K562 (cell line): ENCODE results near the gene CFP. TPM values are rescaled to one million over a fixed set of nuclear protein-coding genes. Genes with fewer than 3 reads are reported as not detected.

Experiments
- ATAC-seq: fragments of 200-7000 bp; cut with Tn5 transposase; 3 replicates; pipeline ENCODE4 v1.9.1; 2020; ENCODE audit warnings: moderate library complexity
- BruUV-seq: library from RNA; stranded (reverse); fragments of 400-500 nt; replicated peaks from 2 replicates; lab custom pipeline; 2021; lab: Mats Ljungman, UMichigan
- CTCF ChIA-PET: fragments of 300-600 bp; formaldehyde crosslinking; extraction: SDS; loops from one replicate; lab custom pipeline; 2021; ENCODE audit warnings: low intra/inter-chr PET ratio; lab: Yijun Ruan, JAX
- POLR2A ChIA-PET: fragments of 300-600, 350-650 bp; sonication (Branson Sonifier 250); formaldehyde crosslinking; extraction: SDS; loops from one replicate; lab custom pipeline; 2021; ENCODE audit warnings: antibody characterized with exemption, inconsistent platforms; lab: Yijun Ruan, JAX
- DNase-seq, 4 experiments: peaks; one replicate each; pipeline versions ENCODE4 v3.0.0 to v3.0.0-alpha.2; 2011 to 2018; ENCODE audit warnings: low spot score in 3 of 4, mixed read lengths in 3 of 4; ENCODE audit errors: extremely low read depth in 1 of 4
- FAIRE-seq: peaks from 2 replicates; lab custom pipeline; 2011; peaks lifted over from hg19 to GRCh38; lab: Jason Lieb, UNC
- H2AFZ ChIP-seq: 2 replicates; pipeline ENCODE4 v1.6.0; 2011; ENCODE audit warnings: low read depth, low read length, control low read depth, inconsistent platforms
- H3K27ac ChIP-seq: fragments of 200-600 bp; 3 replicates; pipeline ENCODE4 v1.8.0; 2011; ENCODE audit warnings: low read depth, mild to moderate bottlenecking, control low read depth, inconsistent platforms, low read length, moderate library complexity, mixed read lengths; ENCODE audit errors: extremely low read depth
- H3K27me3 ChIP-seq, 2 experiments: fragments of 300-600 bp in 1 of 2; 2 replicates in 1 of 2; 3 replicates in 1 of 2; pipeline versions ENCODE4 v1.6.0 to v1.8.0; 2011; ENCODE audit warnings: inconsistent platforms in 2 of 2, low read length in 2 of 2, mild to moderate bottlenecking in 1 of 2, mixed read lengths in 1 of 2, moderate library complexity in 1 of 2; ENCODE audit not compliant: control insufficient read depth in 2 of 2, insufficient read depth in 2 of 2
- H3K36me3 ChIP-seq: fragments of 300-600 bp; 3 replicates; pipeline ENCODE4 v1.8.0; 2011; ENCODE audit warnings: mild to moderate bottlenecking, low read length, inconsistent platforms; ENCODE audit not compliant: control insufficient read depth, insufficient read depth
- H3K4me1 ChIP-seq, 2 experiments: fragments of 200-600 bp in 1 of 2; replicated peaks in 1 of 2; 2 replicates in 1 of 2; 3 replicates in 1 of 2; pipeline versions ENCODE4 v1.5.1 to v1.8.0; 2011; ENCODE audit warnings: inconsistent platforms in 2 of 2, low read length in 2 of 2, mild to moderate bottlenecking in 1 of 2, mixed read lengths in 1 of 2, moderate library complexity in 1 of 2; ENCODE audit not compliant: control insufficient read depth in 2 of 2, insufficient read depth in 2 of 2
- H3K4me2 ChIP-seq: 2 replicates; pipeline ENCODE4 v1.6.1; 2011; ENCODE audit warnings: low read length, control low read depth, inconsistent platforms, mixed read lengths; ENCODE audit not compliant: insufficient read depth
- H3K4me3 ChIP-seq: fragments of 200-600 bp; sonication (generic), shearing (Covaris generic); 2 replicates; pipeline ENCODE4 v1.5.1; 2016; ENCODE audit warnings: control low read depth, inconsistent platforms
- H3K79me2 ChIP-seq: fragments of 200-600 bp; 3 replicates; pipeline ENCODE4 v1.8.0; 2011; ENCODE audit warnings: low read length, inconsistent platforms; ENCODE audit not compliant: control insufficient read depth, insufficient read depth
- H3K9ac ChIP-seq, 2 experiments: 2 replicates each; pipeline versions ENCODE4 v1.6.0 to v1.6.1; 2011; ENCODE audit warnings: low read depth in 2 of 2, low read length in 2 of 2, control low read depth in 1 of 2, inconsistent platforms in 1 of 2, mild to moderate bottlenecking in 1 of 2, mixed read lengths in 1 of 2; ENCODE audit not compliant: insufficient read depth in 1 of 2
- H3K9me1 ChIP-seq: one replicate; pipeline ENCODE4 v1.6.0; 2011; ENCODE audit warnings: inconsistent platforms, mild to moderate bottlenecking, low read length, moderate library complexity; ENCODE audit not compliant: control insufficient read depth, insufficient read depth
- H3K9me3 ChIP-seq: replicated peaks from 2 replicates; pipeline ENCODE4 v1.5.1; 2011; ENCODE audit warnings: low read depth, low read length, inconsistent platforms; ENCODE audit not compliant: control insufficient read depth, insufficient read depth
- H4K20me1 ChIP-seq: replicated peaks from 2 replicates; pipeline ENCODE4 v1.6.1; 2011; ENCODE audit warnings: low read length, inconsistent platforms, mixed read lengths; ENCODE audit not compliant: control insufficient read depth, insufficient read depth
- GTF2E2 ChIP-seq: fragments of 200-800 bp; sonication (Bioruptor generic); IDR thresholded peaks from 2 replicates; pipeline ENCODE4 v1.6.1; 2016; ENCODE audit warnings: missing genetic modification characterization, missing compliant biosample characterization
- KLF1 ChIP-seq: fragments of 450-650 bp; IDR thresholded peaks from 2 replicates; pipeline ENCODE4 v1.6.1; 2016; ENCODE audit warnings: missing genetic modification characterization, missing compliant biosample characterization
- MEIS2 ChIP-seq: fragments of 450-650 bp; IDR thresholded peaks from 2 replicates; pipeline ENCODE4 v1.6.1; 2014; ENCODE audit warnings: mild to moderate bottlenecking; ENCODE audit not compliant: partially characterized antibody
- MTA3 ChIP-seq: fragments of 450-650 bp; formaldehyde crosslinking; IDR thresholded peaks from 2 replicates; pipeline ENCODE4 v1.6.1; 2017; ENCODE audit warnings: mild to moderate bottlenecking, borderline replicate concordance
- NFYB ChIP-seq: IDR thresholded peaks from 2 replicates; pipeline ENCODE4 v1.6.1; 2011; ENCODE audit warnings: mild to moderate bottlenecking, moderate library complexity; ENCODE audit not compliant: insufficient read length; ENCODE audit errors: extremely low read depth
- SMARCA4 ChIP-seq: fragments of 450-650 bp; IDR thresholded peaks from 2 replicates; pipeline ENCODE4 v1.6.1; 2016
- TFE3 ChIP-seq: fragments of 450-650 bp; formaldehyde crosslinking; IDR thresholded peaks from 2 replicates; pipeline ENCODE4 v1.4.0; 2020; ENCODE audit warnings: mild to moderate bottlenecking, mixed read lengths
- VEZF1 ChIP-seq: fragments of 200-800 bp; sonication (Bioruptor generic); IDR thresholded peaks from 2 replicates; pipeline ENCODE4 v1.6.1; 2017; ENCODE audit warnings: missing genetic modification characterization, missing compliant biosample characterization
- XRCC5 ChIP-seq: fragments of 200-400 bp; formaldehyde crosslinking; IDR thresholded peaks from 2 replicates; pipeline ENCODE4 v1.6.1; 2017; ENCODE audit warnings: low read depth, mild to moderate bottlenecking, low read length
- ZBTB26 ChIP-seq: fragments of 450-650 bp; formaldehyde crosslinking; IDR thresholded peaks from 2 replicates; pipeline ENCODE4 v1.4.0; 2022; ENCODE audit warnings: missing genetic modification characterization
- ZNF354B ChIP-seq: fragments of 250-450 bp; sonication (Bioruptor Pico); IDR thresholded peaks from 2 replicates; pipeline ENCODE4 v1.4.0; 2020
- WGBS: fragments of 100-300 bp; shearing (Covaris generic); methylation state at CpG from one replicate; pipeline ENCODE4 v1.1.6; 2016; ENCODE audit warnings: low coverage, mixed read lengths; ENCODE audit not compliant: insufficient coverage; ENCODE audit errors: missing lambda C conversion rate; 5-methylcytosine and 5-hydroxymethylcytosine counted together
- in situ Hi-C: fragments of 300-500 bp; cut with MboI; formaldehyde crosslinking; loops from 4 replicates; pipeline ENCODE4 v1.15.0; 2018; ENCODE audit warnings: inconsistent platforms, mixed read lengths
- intact Hi-C: fragments of 100-400 bp; cut with micrococcal nuclease; formaldehyde crosslinking; loops from 2 replicates; pipeline ENCODE4 v1.14.2; 2022
- polyA plus RNA-seq, 8 experiments: library from polyadenylated mRNA; depleted of rRNA in 4 of 8; stranded (reverse) in 5 of 8; unstranded in 3 of 8; fragments of >200 nt; fragmentation: Nextera tagmentation in 2 of 8; fragmentation: Illumina TruSeq in 1 of 8; extraction: Ambion mirVana in 2 of 8; extraction: Trizol in 1 of 8; gene quantifications; 2 replicates each; pipeline versions ENCODE4 v1.2.1 to v1.2.3, GENCODE V29; 2011 to 2014; ENCODE audit warnings: inconsistent platforms in 1 of 8, missing spikeins in 1 of 8
- total RNA-seq, 7 experiments: library from RNA; depleted of rRNA in 6 of 7; stranded (reverse); fragments of >200 nt in 6 of 7; fragmentation: Illumina TruSeq in 2 of 7; extraction: Trizol in 2 of 7; gene quantifications; 2 replicates each; pipeline versions ENCODE4 v1.2.1 to v1.2.3, GENCODE V29; 2011 to 2021; ENCODE audit warnings: low replicate concordance in 1 of 7
- TF ChIP-seq, protein P1 (sequence below), 3 experiments: fragments of 200-800 bp in 1 of 3; sonication (Bioruptor generic) in 1 of 3; sonication (generic) in 1 of 3; formaldehyde crosslinking in 1 of 3; IDR thresholded peaks; 2 replicates each; pipeline versions ENCODE4 v1.6.1 to v1.8.0; 2016 to 2022; ENCODE audit warnings: mild to moderate bottlenecking in 2 of 3, missing compliant biosample characterization in 2 of 3, missing genetic modification characterization in 2 of 3, missing genetic modification reagents in 1 of 3

CFP gene
- total and polyA plus RNA-seq, 9 of the 15 experiments (the other 6 are each of a cell fraction or from before 2014, with no cell fraction given): 0.18 to 2.0 (median 0.55) TPM

GRCh38 chrX:47581731-47582647, 47.7 kb downstream of the CFP start, which contains the start of gene TIMP1 (continued):
- TF ChIP-seq KLF1 (tag) (0 out of 2 replicates have a peak, but pooled peaks have one; percentile 19), MTA3 (no peak; the same call in 1 of the 2 replicates), ZNF354B (no peak)

GRCh38 chrX:47579537-47579936, 50.2 kb downstream of the CFP start:
- H3K4me1 ChIP-seq: peaks cover 23 to 36% of the 10 kb centered on the region in 2 experiments; a peak in 4 of 5 replicates
- WGBS: 14% methylated on average over 5 of the region's 9 CpGs
- ChIA-PET POLR2A (no interaction called here), CTCF (no interaction called here)
- peak overlapping the region; percentile 86 for H2AFZ ChIP-seq
- FAIRE-seq: peak; percentile 75
- H3K4me2 ChIP-seq: no peak overlapping the region; the same call in 1 of the 2 replicates
- no peaks in the 10 kb centered on the region for H4K20me1 ChIP-seq
- peaks cover 25% of the 10 kb centered on the region for H3K79me2 ChIP-seq
- no peak overlapping the region for H3K4me3 ChIP-seq
- ATAC-seq: no peak
- H3K9me1 ChIP-seq: no peaks in the 10 kb centered on the region
- no peaks in the 10 kb centered on the region for H3K9me3 ChIP-seq
- H3K27ac ChIP-seq: peak overlapping the region; percentile 26; the same call in 1 of the 3 replicates
- H3K36me3 ChIP-seq: peaks cover 11% of the 10 kb centered on the region; the same call in 2 of the 3 replicates
- peak overlapping the region in 1 of 2 experiments; percentile 29; a peak in 1 of 4 replicates for H3K9ac ChIP-seq
- intact Hi-C loops (no loop called here), in situ Hi-C loops (no loop called here)
- no peaks in the 10 kb centered on the region for H3K27me3 ChIP-seq
- DNase-seq: peak in 2 of 4 experiments; percentile 6 to 30
- BruUV-seq: no TSS peak
- TF ChIP-seq GTF2E2 (tag) (no peak), ZBTB26 (CRISPR knock-in tag) (no peak), XRCC5 (no peak), VEZF1 (peak; percentile 36), NFYB (no peak), TFE3 (CRISPR knock-in tag) (no peak), MEIS2 (no peak), SMARCA4 (no peak)
- TF ChIP-seq, protein P1, sequence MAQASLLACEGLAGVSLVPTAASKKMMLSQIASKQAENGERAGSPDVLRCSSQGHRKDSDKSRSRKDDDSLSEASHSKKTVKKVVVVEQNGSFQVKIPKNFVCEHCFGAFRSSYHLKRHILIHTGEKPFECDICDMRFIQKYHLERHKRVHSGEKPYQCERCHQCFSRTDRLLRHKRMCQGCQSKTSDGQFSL (CRISPR knock-in tag; IDR thresholded peaks at IDR 0.05): 0 out of 2 replicates have a peak, but pooled peaks have one; percentile 17
- TF ChIP-seq, protein P1 (tag; IDR thresholded peaks at IDR 0.05): peak in 1 of 2 experiments; percentile 41; a peak in 1 of 4 replicates
